HepG2 (cell line): ENCODE measurements around the gene YY1. TPM values are rescaled to one million over a fixed set of nuclear protein-coding genes. Genes with fewer than 3 reads are reported as not detected.

Experiments
- ATAC-seq: fragments of 200-7000 bp; cut with Tn5 transposase; 3 replicates; pipeline ENCODE4 v1.9.1; 2020; ENCODE audit warnings: mild to moderate bottlenecking, moderate library complexity
- BruUV-seq: library from RNA; stranded (reverse); fragments of 400-500 nt; replicated peaks from 2 replicates; lab custom pipeline; 2021; lab: Mats Ljungman, UMichigan
- CTCF ChIA-PET: fragments of 300-600 bp; formaldehyde crosslinking; extraction: SDS; loops from one replicate; lab custom pipeline; 2021; ENCODE audit warnings: low total read pairs, inconsistent platforms, low intra/inter-chr PET ratio; lab: Yijun Ruan, JAX
- POLR2A ChIA-PET: fragments of 350-600 bp; sonication (Branson Sonifier 250); formaldehyde crosslinking; loops from one replicate; lab custom pipeline; 2020; ENCODE audit warnings: antibody characterized with exemption, inconsistent platforms; lab: Yijun Ruan, JAX
- DNase-seq: peaks from one replicate; pipeline ENCODE4 v3.0.0-alpha.2; 2015; ENCODE audit warnings: low spot score
- FAIRE-seq: peaks from 3 replicates; lab custom pipeline; 2011; peaks lifted over from hg19 to GRCh38; lab: Jason Lieb, UNC
- H2AFZ ChIP-seq: one replicate; pipeline ENCODE4 v1.6.1; 2011; ENCODE audit warnings: low read length, inconsistent platforms
- H3K27ac ChIP-seq: fragments of 300-600 bp; 3 replicates; pipeline ENCODE4 v1.8.0; 2011; ENCODE audit warnings: mixed run types, mild to moderate bottlenecking, mixed read lengths, low read length, inconsistent platforms; ENCODE audit not compliant: insufficient read depth; ENCODE audit errors: extremely low read length
- H3K27me3 ChIP-seq, 2 experiments: fragments of 200-600 bp in 1 of 2; 2 replicates in 1 of 2; 3 replicates in 1 of 2; pipeline versions ENCODE4 v1.6.0 to v1.8.0; 2011; ENCODE audit warnings: low read length in 2 of 2, mild to moderate bottlenecking in 2 of 2, moderate library complexity in 2 of 2, inconsistent platforms in 1 of 2; ENCODE audit not compliant: insufficient read depth in 2 of 2, control insufficient read depth in 1 of 2
- H3K36me3 ChIP-seq, 2 experiments: fragments of 200-600 bp in 1 of 2; replicated peaks in 1 of 2; 2 replicates in 1 of 2; 3 replicates in 1 of 2; pipeline versions ENCODE4 v1.5.1 to v1.8.0; 2011; ENCODE audit warnings: low read length in 2 of 2, inconsistent platforms in 1 of 2; ENCODE audit not compliant: insufficient read depth in 2 of 2, control insufficient read depth in 1 of 2
- H3K4me1 ChIP-seq: 2 replicates; pipeline ENCODE4 v1.5.1; 2012; ENCODE audit warnings: low read length, inconsistent platforms; ENCODE audit not compliant: insufficient read depth
- H3K4me2 ChIP-seq: 2 replicates; pipeline ENCODE4 v1.6.0; 2011; ENCODE audit warnings: low read depth, low read length, inconsistent platforms
- H3K4me3 ChIP-seq, 3 experiments: fragments of 200-600 bp in 1 of 3; sonication (generic), shearing (Covaris generic) in 1 of 3; replicated peaks in 1 of 3; 2 replicates each; pipeline ENCODE4 v1.5.1; 2011 to 2016; ENCODE audit warnings: low read length in 3 of 3, inconsistent platforms in 2 of 3, low read depth in 2 of 3, mild to moderate bottlenecking in 2 of 3, control low read depth in 1 of 3, mixed read lengths in 1 of 3; ENCODE audit not compliant: insufficient read depth in 1 of 3
- H3K79me2 ChIP-seq: one replicate; pipeline ENCODE4 v1.6.1; 2011; ENCODE audit warnings: low read length, inconsistent platforms; ENCODE audit not compliant: insufficient read depth
- H3K9ac ChIP-seq: 2 replicates; pipeline ENCODE4 v1.6.0; 2011; ENCODE audit warnings: mild to moderate bottlenecking, low read depth, low read length, inconsistent platforms; ENCODE audit not compliant: insufficient read depth
- H3K9me3 ChIP-seq: 2 replicates; pipeline ENCODE4 v1.5.1; 2012; ENCODE audit warnings: mild to moderate bottlenecking, low read length
- H4K20me1 ChIP-seq: 2 replicates; pipeline ENCODE4 v1.6.0; 2011; ENCODE audit warnings: inconsistent platforms, mild to moderate bottlenecking, low read length, moderate library complexity; ENCODE audit not compliant: insufficient read depth
- HDAC2 ChIP-seq: sonication (generic); formaldehyde crosslinking; IDR thresholded peaks from 2 replicates; pipeline ENCODE4 v1.4.0; 2020; ENCODE audit warnings: missing genetic modification reagents
- MED13 ChIP-seq: sonication (generic); formaldehyde crosslinking; IDR thresholded peaks from 2 replicates; pipeline ENCODE4 v1.5.0; 2020; ENCODE audit warnings: missing genetic modification reagents
- NFIB ChIP-seq: sonication (generic); formaldehyde crosslinking; IDR thresholded peaks from 2 replicates; pipeline ENCODE4 v1.9.0; 2021; ENCODE audit warnings: missing genetic modification reagents, mild to moderate bottlenecking, borderline replicate concordance
- STAG1 ChIP-seq: sonication (generic); formaldehyde crosslinking; IDR thresholded peaks from 2 replicates; pipeline ENCODE4 v1.4.0; 2020; ENCODE audit warnings: missing genetic modification reagents
- ZNF326 ChIP-seq: sonication (generic); formaldehyde crosslinking; IDR thresholded peaks from 2 replicates; pipeline ENCODE4 v1.4.0; 2020; ENCODE audit warnings: missing genetic modification reagents, borderline replicate concordance
- WGBS: methylation state at CpG from one replicate; pipeline ENCODE4 v1.1.6; 2017; ENCODE audit warnings: low lambda C conversion rate; 5-methylcytosine and 5-hydroxymethylcytosine counted together
- in situ Hi-C: cut with HindIII; loops from 2 replicates; pipeline ENCODE4 v1.10.0; 2017; ENCODE audit warnings: low pct_unique_long_range_greater_than_20kb; ENCODE audit not compliant: extremely low pct_ligation_motif_present
- intact Hi-C: fragments of 100-400 bp; cut with micrococcal nuclease; formaldehyde crosslinking; loops from one replicate; pipeline ENCODE4 v1.10.0; 2022; ENCODE audit not compliant: unreplicated experiment
- polyA plus RNA-seq, 8 experiments: library from polyadenylated mRNA; depleted of rRNA in 3 of 8; stranded (reverse) in 7 of 8; unstranded in 1 of 8; fragments of >200 nt; fragmentation: Illumina TruSeq in 4 of 8; extraction: Trizol in 4 of 8; gene quantifications; 2 replicates each; pipeline versions ENCODE4 v1.2.1 to v1.2.3, GENCODE V29; 2011 to 2016; ENCODE audit warnings: low read depth in 4 of 8, missing spikeins in 1 of 8, mixed read lengths in 1 of 8; ENCODE audit not compliant: insufficient read depth in 1 of 8
- total RNA-seq, 5 experiments: library from RNA; depleted of rRNA; stranded (reverse); fragments of >200 nt; fragmentation: Illumina TruSeq; extraction: Trizol; gene quantifications; 2 replicates each; pipeline ENCODE4 v1.2.3, GENCODE V29; 2016; ENCODE audit warnings: low read depth in 1 of 5
- TF ChIP-seq, protein P1 (sequence below): sonication (generic); formaldehyde crosslinking; IDR thresholded peaks from 2 replicates; pipeline ENCODE4 v1.4.0; 2020; ENCODE audit warnings: missing genetic modification reagents
- TF ChIP-seq, protein P2 (sequence below): sonication (generic); formaldehyde crosslinking; IDR thresholded peaks from 2 replicates; pipeline ENCODE4 v1.5.1; 2020; ENCODE audit warnings: mild to moderate bottlenecking, missing genetic modification reagents, moderate library complexity
- TF ChIP-seq, protein P3 (sequence below): sonication (generic); formaldehyde crosslinking; IDR thresholded peaks from 2 replicates; pipeline ENCODE4 v1.8.1; 2022; ENCODE audit warnings: low read depth, mild to moderate bottlenecking, missing genetic modification reagents

The YY1 gene
- total and polyA plus RNA-seq, 2 of the 13 experiments (the other 11 are each of a cell fraction or from before 2014, with no cell fraction given) = 29.4 to 68.1 TPM

DNA sequence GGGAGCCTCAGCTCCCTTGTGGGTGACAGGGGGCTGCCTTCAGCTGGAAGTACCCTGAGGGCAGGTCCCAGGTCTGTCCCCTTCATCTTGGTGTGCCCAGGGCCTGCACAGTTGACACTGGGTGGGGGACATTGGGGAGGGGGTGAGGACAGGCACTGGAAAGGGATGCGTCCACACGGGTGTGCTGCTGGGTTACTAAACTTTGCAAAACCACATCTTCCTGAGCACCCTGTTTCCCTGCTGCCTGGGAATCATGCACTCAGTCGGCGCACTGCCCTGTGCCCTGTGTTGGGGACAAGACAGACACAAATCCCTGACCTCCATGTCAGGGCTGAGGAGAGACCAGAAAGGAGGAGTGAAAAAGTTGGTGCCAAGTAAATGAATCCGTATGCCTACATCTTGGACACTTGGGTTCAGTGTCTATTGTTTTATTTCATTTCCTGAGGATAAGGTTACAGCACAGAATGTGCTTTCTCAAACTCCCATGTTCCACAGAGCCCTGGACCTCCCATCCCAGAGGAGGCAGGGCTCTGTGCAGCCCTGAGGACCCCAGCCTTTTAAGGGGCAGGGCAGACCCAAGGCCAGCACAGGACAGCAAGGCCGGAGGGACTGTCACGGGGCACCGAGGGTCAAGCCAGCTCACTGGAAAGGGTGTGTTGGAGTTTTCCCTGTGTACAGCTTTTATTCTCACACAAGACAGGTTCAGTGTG, 70.2 kb downstream of the YY1 start:
- intact Hi-C loops = loop anchor here (1.0 kb wide), 1 partner anchor 68 kb away; no protein-coding TSS in a partner anchor
- in situ Hi-C loops = loop anchor here (5.0 kb wide), 1 partner anchor 68 kb away; the partner anchor contains the start of gene WDR25
- Histone ChIP-seq H3K4me3 (peak overlapping the region in 1 of 3 experiments; percentile 49; a peak in 1 of 6 replicates), H3K36me3 (no peaks in the 10 kb centered on the region), H4K20me1 (no peaks in the 10 kb centered on the region; the same call in 1 of the 2 replicates), H3K4me2 (peak overlapping the region; percentile 80), H3K9me3 (no peaks in the 10 kb centered on the region), H3K27ac (no peak overlapping the region), H3K27me3 (peaks cover 1 to 20% of the 10 kb centered on the region in 2 experiments; a peak in 4 of 5 replicates), H2AFZ (no peak overlapping the region), H3K4me1 (peaks cover 61% of the 10 kb centered on the region), H3K9ac (no peak overlapping the region), H3K79me2 (no peaks in the 10 kb centered on the region)
- CTCF ChIA-PET = interaction anchor here (1.0 kb wide), 1 partner anchor 69 kb away, joined by 3 read pairs; no protein-coding TSS in a partner anchor
- peak; percentile 13; the same call in 1 of the 2 replicates for TF ChIP-seq STAG1 (CRISPR knock-in tag)
- no peak; the same call in 1 of the 2 replicates for TF ChIP-seq HDAC2 (CRISPR knock-in tag)
- TF ChIP-seq, protein P1, sequence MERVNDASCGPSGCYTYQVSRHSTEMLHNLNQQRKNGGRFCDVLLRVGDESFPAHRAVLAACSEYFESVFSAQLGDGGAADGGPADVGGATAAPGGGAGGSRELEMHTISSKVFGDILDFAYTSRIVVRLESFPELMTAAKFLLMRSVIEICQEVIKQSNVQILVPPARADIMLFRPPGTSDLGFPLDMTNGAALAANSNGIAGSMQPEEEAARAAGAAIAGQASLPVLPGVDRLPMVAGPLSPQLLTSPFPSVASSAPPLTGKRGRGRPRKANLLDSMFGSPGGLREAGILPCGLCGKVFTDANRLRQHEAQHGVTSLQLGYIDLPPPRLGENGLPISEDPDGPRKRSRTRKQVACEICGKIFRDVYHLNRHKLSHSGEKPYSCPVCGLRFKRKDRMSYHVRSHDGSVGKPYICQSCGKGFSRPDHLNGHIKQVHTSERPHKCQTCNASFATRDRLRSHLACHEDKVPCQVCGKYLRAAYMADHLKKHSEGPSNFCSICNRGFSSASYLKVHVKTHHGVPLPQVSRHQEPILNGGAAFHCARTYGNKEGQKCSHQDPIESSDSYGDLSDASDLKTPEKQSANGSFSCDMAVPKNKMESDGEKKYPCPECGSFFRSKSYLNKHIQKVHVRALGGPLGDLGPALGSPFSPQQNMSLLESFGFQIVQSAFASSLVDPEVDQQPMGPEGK (CRISPR knock-in tag) = peak; percentile 37; the same call in 1 of the 2 replicates
- TF ChIP-seq NFIB (CRISPR knock-in tag) = no peak
- TF ChIP-seq, protein P2, sequence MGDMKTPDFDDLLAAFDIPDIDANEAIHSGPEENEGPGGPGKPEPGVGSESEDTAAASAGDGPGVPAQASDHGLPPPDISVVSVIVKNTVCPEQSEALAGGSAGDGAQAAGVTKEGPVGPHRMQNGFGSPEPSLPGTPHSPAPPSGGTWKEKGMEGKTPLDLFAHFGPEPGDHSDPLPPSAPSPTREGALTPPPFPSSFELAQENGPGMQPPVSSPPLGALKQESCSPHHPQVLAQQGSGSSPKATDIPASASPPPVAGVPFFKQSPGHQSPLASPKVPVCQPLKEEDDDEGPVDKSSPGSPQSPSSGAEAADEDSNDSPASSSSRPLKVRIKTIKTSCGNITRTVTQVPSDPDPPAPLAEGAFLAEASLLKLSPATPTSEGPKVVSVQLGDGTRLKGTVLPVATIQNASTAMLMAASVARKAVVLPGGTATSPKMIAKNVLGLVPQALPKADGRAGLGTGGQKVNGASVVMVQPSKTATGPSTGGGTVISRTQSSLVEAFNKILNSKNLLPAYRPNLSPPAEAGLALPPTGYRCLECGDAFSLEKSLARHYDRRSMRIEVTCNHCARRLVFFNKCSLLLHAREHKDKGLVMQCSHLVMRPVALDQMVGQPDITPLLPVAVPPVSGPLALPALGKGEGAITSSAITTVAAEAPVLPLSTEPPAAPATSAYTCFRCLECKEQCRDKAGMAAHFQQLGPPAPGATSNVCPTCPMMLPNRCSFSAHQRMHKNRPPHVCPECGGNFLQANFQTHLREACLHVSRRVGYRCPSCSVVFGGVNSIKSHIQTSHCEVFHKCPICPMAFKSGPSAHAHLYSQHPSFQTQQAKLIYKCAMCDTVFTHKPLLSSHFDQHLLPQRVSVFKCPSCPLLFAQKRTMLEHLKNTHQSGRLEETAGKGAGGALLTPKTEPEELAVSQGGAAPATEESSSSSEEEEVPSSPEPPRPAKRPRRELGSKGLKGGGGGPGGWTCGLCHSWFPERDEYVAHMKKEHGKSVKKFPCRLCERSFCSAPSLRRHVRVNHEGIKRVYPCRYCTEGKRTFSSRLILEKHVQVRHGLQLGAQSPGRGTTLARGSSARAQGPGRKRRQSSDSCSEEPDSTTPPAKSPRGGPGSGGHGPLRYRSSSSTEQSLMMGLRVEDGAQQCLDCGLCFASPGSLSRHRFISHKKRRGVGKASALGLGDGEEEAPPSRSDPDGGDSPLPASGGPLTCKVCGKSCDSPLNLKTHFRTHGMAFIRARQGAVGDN (CRISPR knock-in tag) = peak; percentile 40; the same call in 1 of the 2 replicates
- no peak for TF ChIP-seq MED13
- TF ChIP-seq ZNF326 (CRISPR knock-in tag) = 0 out of 2 replicates have a peak, but pooled peaks have one; percentile 22
- TF ChIP-seq, protein P3, sequence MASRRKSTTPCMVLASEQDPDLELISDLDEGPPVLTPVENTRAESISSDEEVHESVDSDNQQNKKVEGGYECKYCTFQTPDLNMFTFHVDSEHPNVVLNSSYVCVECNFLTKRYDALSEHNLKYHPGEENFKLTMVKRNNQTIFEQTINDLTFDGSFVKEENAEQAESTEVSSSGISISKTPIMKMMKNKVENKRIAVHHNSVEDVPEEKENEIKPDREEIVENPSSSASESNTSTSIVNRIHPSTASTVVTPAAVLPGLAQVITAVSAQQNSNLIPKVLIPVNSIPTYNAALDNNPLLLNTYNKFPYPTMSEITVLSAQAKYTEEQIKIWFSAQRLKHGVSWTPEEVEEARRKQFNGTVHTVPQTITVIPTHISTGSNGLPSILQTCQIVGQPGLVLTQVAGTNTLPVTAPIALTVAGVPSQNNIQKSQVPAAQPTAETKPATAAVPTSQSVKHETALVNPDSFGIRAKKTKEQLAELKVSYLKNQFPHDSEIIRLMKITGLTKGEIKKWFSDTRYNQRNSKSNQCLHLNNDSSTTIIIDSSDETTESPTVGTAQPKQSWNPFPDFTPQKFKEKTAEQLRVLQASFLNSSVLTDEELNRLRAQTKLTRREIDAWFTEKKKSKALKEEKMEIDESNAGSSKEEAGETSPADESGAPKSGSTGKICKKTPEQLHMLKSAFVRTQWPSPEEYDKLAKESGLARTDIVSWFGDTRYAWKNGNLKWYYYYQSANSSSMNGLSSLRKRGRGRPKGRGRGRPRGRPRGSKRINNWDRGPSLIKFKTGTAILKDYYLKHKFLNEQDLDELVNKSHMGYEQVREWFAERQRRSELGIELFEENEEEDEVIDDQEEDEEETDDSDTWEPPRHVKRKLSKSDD (CRISPR knock-in tag) = no peak
- DNase-seq (no peak), ATAC-seq (0 out of 3 replicates have a peak, but pooled peaks have one; percentile 1), FAIRE-seq (no peak)
- POLR2A ChIA-PET = interaction anchor here (0.8 to 1.0 kb wide), 3 partner anchors 12 to 66 kb away, joined by 3 to 5 read pairs (median 3); a partner anchor contains a TSS
- 0% methylated on average over 4 of the region's 8 CpGs for WGBS
- BruUV-seq = no TSS peak
